HG03097 (cell line): ENCODE results near the gene MEIOB.
"Not testable (repeated sequence)": the region's sequence is repeated elsewhere in the genome, so short reads cannot be mapped to it uniquely, and the experiment has no call there.

Experiments used
- ATAC-seq: cut with Tn5 transposase; IDR thresholded peaks from one replicate; pipeline ENCODE4 v1.9.1; 2021; ENCODE audit not compliant: unreplicated experiment, low FRiP score

Gene MEIOB

DNA sequence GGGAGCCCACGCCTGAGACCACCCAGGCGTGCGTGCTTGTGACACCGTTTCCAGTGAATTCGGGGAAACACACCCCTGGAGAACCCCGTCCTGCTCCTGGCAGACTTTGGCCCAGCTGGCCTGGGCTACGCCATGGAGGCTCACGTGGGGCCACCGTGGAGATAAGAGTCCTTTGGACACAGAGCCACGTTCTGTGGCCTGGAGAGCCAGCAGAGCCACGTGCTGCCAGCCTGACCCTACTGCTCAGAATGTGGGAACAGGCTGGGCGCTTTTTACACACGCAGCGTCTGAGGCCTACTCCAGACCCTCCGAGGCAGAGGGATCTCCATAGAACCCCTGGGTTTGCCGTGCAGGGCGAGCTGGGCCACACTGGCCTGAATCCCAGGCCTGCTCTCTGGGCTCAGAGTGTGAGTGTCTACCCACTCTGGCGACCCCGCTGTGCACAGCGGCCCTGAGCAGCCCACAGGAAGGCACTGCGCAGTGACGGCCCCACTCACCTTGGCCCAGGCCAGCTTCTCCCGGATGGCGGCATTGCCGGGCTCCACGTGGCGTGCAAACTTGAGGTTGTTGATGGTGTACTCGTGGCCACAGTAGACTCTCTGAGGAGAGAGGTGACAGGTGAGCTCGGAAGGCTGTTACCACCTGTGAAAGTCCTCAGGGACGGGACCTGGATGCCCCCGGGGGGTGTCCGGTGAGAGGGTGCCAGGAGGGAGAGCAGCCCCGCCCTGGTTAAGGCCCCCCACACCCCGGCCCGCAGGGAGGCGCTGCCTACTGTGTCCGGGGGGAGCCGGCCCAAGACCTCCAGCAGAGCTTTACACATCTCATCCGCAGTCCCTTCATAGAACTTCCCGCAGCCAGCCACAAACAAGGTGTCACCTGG lies 55.3 kb downstream of the MEIOB start:
- ATAC-seq, result no peak

DNA sequence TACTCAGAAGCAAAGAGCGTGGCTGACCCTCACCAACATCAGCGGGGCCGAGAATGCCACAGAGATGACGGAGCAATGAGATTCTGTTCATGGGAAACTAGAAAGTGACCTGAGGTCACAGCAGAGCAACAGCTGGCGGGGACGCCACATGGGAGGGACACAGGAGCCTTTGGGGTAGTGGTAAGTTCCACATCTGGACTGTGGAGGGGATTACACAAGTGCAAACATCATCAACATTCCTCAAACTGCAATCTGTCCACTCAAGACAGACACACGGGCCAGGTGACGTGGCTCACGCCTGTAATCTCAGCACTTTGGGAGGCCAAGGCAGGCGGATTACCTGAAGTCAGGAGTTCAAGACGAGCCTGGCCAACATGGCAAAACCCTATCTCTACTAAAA lies 56.5 kb downstream of the MEIOB start:
- ATAC-seq, result no peak

DNA sequence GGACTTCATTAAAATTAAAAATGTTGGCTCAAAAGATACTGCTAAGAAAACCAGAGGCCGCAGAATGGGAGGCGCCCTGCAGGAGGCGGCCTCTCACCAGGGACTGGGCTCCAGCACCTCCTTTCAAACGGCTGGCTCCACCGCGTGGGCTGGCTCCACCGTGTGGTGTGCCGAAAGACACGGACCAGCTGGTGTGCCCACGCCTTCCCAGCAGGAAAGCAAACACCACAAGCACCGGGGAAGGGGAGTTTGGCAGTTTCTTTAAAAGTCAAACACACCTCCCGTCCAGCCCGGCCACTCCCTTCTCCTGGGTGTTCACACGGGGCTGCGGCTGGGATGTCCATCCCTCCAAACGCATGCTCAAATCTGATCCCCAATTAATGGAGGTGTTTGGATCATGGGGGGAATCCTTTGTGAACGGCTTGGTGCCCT lies 59.2 kb downstream of the MEIOB start:
- no peak for ATAC-seq

DNA sequence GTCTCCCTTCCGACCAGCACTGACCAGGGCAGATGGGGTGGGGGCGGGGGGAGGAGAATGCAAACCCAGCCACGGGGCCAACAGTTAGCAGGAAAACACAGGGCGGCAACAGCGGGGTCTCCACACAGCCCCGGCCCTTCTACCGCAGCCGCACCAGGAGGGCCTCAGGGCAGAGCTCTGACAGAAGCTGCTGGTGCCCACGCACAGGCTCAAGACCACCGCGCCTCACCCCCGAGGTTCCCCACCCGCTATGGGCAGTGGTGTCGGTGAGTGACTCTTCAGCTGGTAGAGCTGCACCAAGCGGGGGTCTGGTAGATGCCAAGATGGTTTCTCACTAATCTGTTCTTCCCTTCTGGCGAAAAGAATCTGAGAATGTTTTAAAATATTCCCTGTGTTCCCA lies 61.4 kb downstream of the MEIOB start:
- no peak for ATAC-seq

DNA sequence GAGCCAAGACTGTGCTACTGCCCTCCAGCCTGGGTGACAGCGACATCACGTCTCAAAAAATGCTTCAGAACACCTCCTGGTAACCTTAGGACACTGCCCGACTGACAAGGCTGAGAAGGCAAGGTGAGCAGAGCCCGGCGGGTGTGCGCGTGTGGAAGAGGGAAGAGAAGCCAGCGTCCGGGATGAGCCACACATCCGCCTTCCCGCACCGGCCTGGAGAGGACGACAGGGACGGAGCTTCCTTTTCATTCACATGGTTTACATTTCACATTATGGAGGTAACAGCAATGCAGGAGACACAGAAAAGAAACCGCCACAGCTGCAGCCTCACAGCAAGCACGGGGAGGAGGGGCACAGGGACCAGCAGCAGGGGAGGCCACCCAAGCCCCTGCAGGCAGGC lies 61.9 kb downstream of the MEIOB start:
- no peak for ATAC-seq

DNA sequence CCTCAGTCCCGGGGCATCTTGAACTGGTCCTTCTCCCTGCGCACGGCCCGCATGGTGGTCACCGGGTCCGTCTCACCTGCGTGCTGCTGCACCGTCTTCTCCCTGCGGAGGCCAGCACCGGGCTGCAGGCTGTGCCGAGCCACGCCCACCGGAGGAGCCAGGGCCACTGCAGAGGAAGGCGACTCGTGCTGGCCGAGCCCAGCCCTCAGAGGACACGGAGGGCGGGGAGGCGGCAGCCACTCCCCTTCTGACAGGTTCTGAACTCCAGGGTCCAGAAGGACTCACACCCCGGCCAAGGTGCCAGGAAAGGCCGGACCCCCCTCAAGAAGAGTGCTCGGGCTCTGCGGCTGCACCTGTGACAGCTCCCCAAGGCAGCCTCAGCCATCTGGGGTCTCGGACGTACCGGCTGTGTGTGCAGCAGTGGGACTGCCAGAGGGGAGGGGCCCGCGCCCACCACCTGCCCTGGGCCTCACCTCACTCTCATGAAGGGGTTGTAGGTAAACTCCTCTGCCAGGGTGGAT lies 62.6 kb downstream of the MEIOB start:
- no peak for ATAC-seq

DNA sequence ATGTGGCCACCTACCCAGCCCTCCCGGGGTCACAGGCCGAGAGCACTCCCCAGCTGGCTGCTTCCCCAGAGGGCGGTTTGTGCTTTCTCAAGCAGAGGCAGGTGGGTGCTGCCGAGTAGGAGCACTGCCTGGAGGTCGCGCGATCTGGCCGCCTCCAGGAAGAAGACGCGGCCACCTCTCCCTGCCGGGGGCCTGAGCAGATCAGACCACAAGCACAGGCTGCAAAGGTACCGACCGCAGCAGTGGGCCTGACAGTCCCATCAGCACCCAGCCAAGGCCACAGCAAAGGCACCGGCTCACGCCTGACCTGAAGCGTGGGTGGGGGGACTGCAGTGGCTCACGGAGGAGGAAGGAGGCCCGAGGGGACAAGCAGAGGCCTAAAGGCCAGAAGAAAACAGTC lies 63.3 kb downstream of the MEIOB start:
- ATAC-seq, result no peak

DNA sequence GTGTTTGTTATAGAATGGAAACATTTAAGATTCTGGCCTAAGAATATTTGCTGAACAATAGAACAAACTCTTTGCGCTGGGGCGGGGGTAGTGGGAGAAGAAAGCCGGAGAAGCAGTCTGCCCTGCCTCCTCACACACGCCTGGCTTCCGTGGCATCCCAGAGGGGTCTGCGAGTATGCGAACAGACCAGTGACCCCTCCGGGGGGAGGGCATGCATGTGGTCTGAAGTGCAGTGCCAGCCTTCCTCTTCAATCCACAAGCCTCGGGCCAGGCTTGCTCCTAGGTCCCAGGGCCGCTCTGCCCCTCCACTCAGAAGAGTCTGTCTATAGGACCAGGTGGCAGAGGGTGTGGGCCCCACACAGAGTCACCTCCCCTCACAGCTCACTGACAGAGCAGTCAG lies 64.3 kb downstream of the MEIOB start:
- ATAC-seq, result no peak

DNA sequence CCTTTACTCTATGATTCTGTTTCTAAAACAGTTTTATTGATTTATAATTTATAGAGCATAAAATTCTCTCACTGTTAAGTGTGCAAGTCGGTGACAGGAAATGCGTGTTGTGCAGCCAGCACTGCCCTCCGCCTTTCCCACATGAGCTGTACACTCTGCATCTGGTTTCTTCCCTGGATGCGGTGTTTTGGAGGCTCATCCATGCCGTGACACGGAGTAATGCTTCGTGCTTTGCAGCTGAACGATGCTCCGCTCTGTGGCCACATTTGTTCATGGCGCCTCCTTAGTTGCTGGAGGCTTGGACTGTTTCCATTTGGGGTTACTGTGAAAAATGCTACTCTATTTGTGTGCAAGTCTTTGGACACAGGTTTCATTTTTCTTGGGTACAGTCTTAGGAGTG lies 71.3 kb downstream of the MEIOB start:
- ATAC-seq, result no peak

DNA sequence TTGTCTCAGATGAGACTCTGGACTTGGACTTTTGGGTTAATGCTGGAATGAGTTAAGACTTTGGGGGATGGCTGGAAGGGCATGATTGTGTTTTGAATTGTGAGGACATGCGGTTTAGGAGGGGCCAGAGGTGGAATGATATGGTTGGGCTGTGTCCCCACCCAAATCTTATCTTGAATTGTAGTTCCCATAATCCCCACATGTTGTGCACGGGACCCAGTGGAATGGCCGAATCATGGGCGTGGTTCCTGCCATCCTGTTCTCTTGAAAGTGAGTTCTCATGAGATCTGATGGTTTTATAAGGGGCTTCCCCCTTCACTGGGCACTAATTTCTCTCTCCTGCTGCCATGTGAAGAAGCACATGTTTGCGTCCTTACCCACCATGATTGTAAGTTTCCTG lies 72.7 kb downstream of the MEIOB start:
- not testable (repeated sequence) for ATAC-seq

DNA sequence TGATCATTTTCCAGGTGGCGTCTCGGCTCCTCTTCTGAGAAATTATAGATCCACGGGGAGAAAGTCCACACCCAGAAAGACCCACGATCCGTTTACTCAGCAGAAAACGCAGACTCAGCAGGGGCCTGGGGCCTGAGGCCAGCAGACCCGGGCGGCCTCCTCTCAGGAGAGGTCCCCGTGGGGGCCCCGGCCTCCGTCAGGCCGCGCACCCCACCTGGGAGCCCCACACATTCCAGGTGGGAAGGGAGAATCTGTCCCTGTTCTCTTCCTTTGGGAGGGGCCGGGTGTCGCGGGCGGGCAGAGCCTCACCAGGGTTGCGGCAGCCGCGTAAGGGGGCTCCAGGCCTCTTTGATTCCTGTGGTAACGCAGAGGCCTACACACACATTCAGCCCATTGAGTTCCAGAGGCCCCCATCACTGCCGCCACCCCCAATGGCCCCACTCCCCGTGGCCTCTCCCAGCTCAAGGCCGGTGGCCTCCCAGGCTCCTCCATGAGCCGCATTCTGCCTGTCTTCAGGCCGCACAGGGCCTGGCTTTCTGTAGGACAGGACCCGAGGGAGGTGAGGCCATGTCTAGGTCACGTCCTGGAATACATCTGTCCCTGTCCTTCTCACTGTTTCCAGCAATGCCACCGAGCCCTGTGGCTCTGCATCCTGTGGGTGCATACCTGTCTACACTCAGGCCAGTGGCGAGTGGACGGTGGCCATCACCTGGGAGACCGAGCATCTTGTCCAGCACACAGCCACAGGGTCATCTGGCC lies 76.9 kb downstream of the MEIOB start:
- no peak for ATAC-seq

DNA sequence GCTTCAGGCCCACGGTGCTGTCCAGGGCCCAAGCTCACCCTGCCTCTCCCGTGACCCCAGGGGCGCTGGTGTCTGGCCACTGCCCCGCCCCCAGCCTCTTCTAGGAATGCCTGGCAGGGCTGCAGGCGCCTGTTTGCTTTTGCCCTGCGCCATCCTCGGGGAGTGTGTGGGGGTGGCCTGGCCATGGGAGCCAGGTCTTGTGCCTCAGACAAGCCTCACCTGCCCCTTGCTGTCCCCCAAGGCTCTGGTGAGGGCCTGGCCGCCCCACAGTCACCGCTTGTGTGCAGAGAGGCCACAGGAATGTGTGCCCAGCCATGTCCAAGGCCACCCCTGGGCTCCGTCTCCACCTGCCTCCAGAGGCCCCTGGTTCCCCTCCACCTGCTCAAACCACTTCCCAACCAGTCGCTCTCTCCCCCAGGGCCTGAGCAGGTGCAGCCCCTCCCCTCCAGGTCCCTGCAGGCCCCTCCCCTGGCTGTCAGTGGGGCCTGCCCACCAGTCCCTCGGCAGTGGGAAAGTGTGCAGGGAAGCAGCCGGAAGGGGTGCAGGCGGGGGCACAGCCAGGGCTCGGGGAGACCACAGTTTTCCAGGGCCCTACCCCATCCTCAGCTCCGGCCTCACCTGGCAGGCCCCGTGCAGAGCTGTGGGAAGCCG lies 77.6 kb downstream of the MEIOB start:
- no peak for ATAC-seq

DNA sequence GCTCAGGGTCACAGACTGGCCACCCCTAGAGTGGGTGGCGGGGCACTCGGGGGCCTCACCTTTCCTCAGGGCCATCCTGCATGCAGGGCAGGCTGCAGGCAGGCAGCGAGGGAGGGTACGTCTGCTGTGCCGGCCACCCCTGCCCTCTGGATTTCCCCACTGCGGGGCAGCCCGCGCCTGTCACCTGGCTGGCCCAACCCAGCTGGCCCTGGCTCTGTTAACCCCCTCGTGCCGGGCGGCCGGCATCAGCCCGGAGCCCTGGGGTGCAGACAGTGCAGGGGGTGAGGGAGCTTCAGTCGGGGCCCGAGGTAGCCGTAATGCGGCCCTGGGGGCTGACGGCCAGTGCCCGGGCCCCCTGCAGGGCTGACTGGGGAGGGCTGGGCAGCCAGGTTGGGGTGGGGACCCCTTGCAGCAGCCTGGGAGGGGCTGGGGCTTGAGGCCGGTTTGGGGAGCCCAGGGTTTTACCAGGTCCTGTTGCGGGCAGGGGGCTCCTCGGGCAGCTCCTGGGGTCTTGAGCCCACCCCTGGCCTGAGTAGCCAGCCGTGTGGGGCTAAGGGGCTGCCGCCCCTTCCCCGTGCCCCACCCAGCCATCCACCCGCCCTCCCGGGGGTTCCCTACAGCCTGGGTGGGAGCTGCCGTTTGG lies 78.3 kb downstream of the MEIOB start, which contains the start of gene IGFALS:
TSS of gene IGFALS (minus strand) at position 128 of the 643 bp plus-strand sequence. CDS start at position 75, 53 bp downstream.
- ATAC-seq, result no peak

DNA sequence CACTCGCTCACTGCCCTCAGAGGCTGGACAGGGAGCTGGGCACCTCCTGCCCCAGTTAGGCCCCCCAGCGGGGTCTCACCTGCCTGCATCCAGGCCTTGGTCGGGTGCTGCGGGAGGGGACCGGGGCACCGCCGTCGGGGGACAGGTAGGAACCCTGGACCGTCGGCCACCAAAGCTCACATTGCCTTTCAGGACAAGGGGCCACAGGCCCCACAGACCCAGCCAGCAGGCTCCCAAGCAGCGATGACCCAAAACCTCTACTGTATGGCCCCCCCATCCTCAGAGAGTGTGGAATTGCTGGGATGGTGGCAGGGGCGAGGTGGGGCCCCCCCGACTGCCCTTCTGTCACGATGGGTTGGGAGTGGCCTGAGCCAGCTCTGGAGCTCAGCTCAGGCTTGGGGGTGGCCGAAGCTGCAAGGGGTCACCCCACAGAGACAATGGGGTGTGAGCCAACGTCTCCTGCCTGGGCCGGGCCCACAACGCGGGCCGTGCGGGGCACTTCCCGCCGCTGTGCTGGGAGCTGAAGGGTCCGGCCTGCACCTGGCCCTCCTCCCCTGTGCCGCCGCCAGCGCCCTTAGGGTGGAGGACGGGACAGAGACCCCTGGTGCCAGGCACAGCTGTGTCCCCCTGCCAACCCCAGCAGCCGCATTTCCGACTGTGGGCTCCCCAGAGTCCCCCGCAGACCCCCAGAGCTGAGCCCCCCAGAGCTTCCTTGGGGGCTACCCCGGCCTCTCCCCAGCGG lies 79.0 kb downstream of the MEIOB start:
- ATAC-seq, result no peak

DNA sequence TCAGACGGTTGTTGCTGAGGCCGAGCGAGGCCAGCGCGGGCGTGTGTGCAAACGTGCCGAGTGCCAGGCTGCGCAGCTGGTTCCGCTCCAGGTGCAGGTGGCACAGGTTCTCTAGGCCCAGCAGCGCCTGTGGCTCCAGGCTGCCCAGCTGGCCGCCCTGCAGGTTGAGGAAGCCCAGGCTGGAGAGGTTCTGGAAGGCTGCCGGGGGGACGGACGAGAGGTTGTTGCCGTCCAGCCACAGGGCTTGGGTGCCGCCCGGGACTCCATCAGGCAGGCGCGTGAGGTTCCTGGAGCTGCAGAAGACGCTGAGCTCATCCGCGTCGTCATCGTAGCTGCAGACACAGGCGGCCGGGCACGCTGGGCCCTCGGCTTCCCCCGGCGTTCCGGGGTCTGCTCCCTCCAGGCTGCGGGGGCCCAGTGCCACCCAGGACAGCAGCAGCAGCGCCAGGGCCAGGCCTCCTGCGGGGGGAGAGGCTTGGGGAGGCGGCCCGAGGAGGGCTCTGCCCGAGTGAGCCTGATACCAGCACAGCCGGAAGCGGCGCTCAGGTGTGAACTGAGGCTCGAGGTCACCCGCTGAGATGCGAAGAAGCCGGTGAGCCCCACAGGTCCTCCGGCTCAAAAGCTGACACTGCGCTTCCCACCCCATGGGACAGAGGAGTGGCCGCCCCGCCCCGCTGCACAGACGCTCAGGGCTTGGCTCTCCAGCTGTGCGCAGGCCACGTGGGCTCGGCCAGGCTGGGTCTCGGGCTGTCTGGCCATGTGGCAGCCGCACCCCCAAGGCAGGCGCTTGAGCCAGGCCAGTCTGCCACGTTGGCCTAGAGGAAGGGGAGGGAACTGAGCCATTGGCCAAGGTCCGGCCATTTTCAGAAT lies 79.8 kb downstream of the MEIOB start:
- ATAC-seq, result no peak

DNA sequence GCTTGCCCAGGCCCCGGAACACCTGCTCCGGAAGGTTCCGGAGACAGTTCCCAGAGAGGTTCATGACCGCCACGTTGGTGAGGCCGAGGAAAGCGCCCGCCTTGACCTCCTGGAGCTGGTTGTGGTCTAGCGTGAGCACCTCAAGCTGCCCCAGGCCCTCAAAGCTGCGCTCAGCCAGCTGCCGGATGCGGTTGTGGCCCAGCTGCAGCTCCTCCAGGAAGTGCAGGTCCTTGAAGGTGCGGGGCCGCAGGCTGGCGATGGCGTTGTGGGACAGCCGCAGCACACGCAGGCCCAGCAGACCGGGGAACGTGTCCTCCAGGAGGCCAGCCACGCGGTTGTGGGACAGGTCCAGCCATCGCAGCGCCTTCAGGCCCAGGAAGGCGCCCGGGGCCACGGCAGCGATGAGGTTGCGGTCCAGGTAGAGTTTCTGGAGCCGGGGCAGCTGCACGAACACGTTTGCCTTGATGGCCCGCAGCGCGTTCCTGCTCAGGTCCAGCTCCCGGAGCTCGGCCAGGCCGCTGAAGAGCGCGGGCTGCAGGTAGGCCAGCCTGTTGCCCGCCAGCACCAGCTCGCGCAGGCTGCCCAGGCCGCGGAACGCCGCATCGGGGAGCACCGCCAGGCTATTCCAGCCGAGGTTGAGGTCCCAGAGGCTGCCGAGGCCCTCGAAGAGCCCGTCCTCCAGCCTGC lies 80.6 kb downstream of the MEIOB start:
- no peak for ATAC-seq

DNA sequence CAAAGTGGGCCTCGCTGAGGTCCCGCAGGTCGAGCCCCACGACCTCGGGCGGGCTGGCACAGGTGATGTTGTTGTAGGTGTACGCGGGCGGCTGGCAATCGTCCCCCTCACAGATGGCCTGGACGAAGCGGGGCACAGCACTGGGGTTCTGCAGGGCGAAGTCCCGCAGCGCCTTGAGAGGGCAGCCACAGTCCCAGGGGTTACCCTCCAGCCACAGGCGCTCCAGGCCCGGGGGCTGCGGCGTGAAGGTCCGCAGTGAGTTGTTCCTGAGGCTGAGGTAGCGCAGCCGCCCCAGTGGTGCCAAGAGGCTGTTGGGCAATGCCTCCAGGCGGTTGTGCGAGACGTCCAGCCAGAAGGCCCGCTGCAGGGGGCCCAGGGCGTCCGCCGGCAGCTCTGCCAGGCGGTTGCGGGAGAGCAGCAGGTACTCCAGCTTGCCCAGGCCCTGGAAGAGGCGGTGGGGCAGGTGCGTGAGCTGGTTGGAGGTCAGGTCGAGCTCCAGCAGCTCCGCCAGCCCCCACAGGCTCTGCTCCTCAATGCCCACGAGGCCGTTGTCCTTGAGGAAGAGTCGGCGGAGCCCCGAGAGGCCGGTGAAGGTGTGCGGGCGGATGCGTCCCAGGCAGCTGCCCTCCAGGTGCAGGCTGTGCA lies 81.2 kb downstream of the MEIOB start:
- ATAC-seq, result no peak

DNA sequence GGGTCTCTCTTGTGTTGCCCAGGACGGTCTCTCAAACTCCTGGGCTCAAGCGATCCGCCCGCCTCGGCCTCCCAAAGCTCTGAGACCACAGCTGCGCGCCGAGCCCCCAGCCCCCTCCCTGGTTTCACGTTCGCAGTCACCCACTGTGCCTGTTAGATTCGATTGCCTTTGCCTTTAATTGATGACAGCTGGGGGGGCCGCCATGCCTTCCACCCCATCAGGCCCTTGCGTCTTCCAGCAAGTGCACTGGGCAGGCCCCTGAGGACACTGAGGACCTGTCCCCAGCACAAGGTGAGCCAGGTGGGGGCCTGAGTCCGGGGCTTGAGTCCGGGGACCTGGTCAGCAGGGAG lies 81.7 kb downstream of the MEIOB start:
- no peak for ATAC-seq
